HepG2 (cell line): ENCODE results near the gene GRIK4. TPM values are rescaled to one million over a fixed set of nuclear protein-coding genes. Genes with fewer than 3 reads are reported as not detected.
A peak's percentile ranks its signal among the peaks of the same experiment; 100 is the strongest.

Experiments used
- KDM5A ChIP-seq: fragments of 200-600 bp; sonication (generic); IDR thresholded peaks from 2 replicates; pipeline ENCODE4 v1.7.0; 2018; ENCODE audit warnings: antibody characterized with exemption, mild to moderate bottlenecking, low read length, borderline replicate concordance
- PHF21A ChIP-seq: sonication (generic); formaldehyde crosslinking; IDR thresholded peaks from 2 replicates; pipeline ENCODE4 v1.5.0; 2020; ENCODE audit warnings: mild to moderate bottlenecking, missing genetic modification reagents
- REL ChIP-seq: sonication (generic); formaldehyde crosslinking; conservative IDR thresholded peaks from 2 replicates; pipeline ENCODE4 v1.8.0; 2022; ENCODE audit warnings: mild to moderate bottlenecking, missing genetic modification reagents, moderate library complexity
- SATB2 ChIP-seq: sonication (generic); formaldehyde crosslinking; IDR thresholded peaks from 2 replicates; pipeline ENCODE4 v1.5.0; 2020; ENCODE audit warnings: missing genetic modification reagents
- SIX1 ChIP-seq: sonication (generic); formaldehyde crosslinking; IDR thresholded peaks from 2 replicates; pipeline ENCODE4 v1.4.0; 2020; ENCODE audit warnings: missing genetic modification reagents, borderline replicate concordance
- SRF ChIP-seq: IDR thresholded peaks from 2 replicates; pipeline ENCODE4 v1.6.1; 2011; ENCODE audit warnings: mild to moderate bottlenecking, low read depth, low read length, moderate library complexity
- ZEB1 ChIP-seq: IDR thresholded peaks from 2 replicates; pipeline ENCODE4 v1.6.1; 2012; ENCODE audit warnings: mild to moderate bottlenecking, low read depth, inconsistent platforms; ENCODE audit not compliant: insufficient replicate concordance
- polyA plus RNA-seq, 8 experiments: library from polyadenylated mRNA; depleted of rRNA in 3 of 8; stranded (reverse) in 7 of 8; unstranded in 1 of 8; fragments of >200 nt; fragmentation: Illumina TruSeq in 4 of 8; extraction: Trizol in 4 of 8; gene quantifications; 2 replicates each; pipeline versions ENCODE4 v1.2.1 to v1.2.3, GENCODE V29; 2011 to 2016; ENCODE audit warnings: low read depth in 4 of 8, missing spikeins in 1 of 8, mixed read lengths in 1 of 8; ENCODE audit not compliant: insufficient read depth in 1 of 8
- total RNA-seq, 5 experiments: library from RNA; depleted of rRNA; stranded (reverse); fragments of >200 nt; fragmentation: Illumina TruSeq; extraction: Trizol; gene quantifications; 2 replicates each; pipeline ENCODE4 v1.2.3, GENCODE V29; 2016; ENCODE audit warnings: low read depth in 1 of 5
- TF ChIP-seq, protein P1 (sequence below): sonication (generic); formaldehyde crosslinking; IDR thresholded peaks from 2 replicates; pipeline ENCODE4 v1.5.1; 2020; ENCODE audit warnings: mild to moderate bottlenecking, missing genetic modification reagents, borderline replicate concordance
- TF ChIP-seq, protein P2 (sequence below): sonication (generic); formaldehyde crosslinking; conservative IDR thresholded peaks from 2 replicates; pipeline ENCODE4 v1.4.0; 2020; ENCODE audit warnings: missing genetic modification reagents
- TF ChIP-seq, protein P3 (sequence below), 2 experiments: sonication (generic) in 1 of 2; formaldehyde crosslinking in 1 of 2; IDR thresholded peaks; 2 replicates each; pipeline versions ENCODE4 v1.5.1 to v1.6.1; 2011 to 2020; ENCODE audit warnings: borderline replicate concordance in 1 of 2, low read depth in 1 of 2, low read length in 1 of 2, mild to moderate bottlenecking in 1 of 2, missing genetic modification reagents in 1 of 2, moderate library complexity in 1 of 2
- TF ChIP-seq, protein P4 (sequence below): sonication (generic); formaldehyde crosslinking; IDR thresholded peaks from 2 replicates; pipeline ENCODE4 v1.5.0; 2020; ENCODE audit warnings: missing genetic modification reagents
- TF ChIP-seq, protein P5 (sequence below): sonication (generic); formaldehyde crosslinking; IDR thresholded peaks from 2 replicates; pipeline ENCODE4 v1.4.0; 2020; ENCODE audit warnings: missing genetic modification reagents, mild to moderate bottlenecking, borderline replicate concordance

The GRIK4 gene
- total and polyA plus RNA-seq, 2 of the 13 experiments (the other 11 are each of a cell fraction or from before 2014, with no cell fraction given) = 0.04 to 0.07 TPM

DNA sequence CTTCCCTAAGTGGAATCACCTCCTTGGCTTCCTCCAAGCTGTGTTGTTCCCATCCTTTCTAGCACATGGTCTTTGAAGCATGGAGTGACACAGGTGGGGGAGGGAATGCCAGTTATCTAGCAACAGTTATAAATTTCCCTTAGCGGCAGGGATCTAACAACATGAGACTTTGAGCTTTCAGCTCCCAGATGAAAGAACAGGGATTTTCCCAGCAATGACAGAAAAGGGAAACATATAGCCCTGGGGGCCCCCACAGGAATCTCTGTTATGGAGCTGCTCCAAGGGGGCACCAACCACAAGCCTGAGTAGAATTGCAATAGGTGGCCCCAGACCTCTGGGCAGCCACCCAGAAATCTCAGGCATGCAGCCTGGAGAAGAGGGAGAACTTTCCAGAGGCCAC is 163.0 kb downstream of the GRIK4 start (continued):
- TF ChIP-seq, protein P1, sequence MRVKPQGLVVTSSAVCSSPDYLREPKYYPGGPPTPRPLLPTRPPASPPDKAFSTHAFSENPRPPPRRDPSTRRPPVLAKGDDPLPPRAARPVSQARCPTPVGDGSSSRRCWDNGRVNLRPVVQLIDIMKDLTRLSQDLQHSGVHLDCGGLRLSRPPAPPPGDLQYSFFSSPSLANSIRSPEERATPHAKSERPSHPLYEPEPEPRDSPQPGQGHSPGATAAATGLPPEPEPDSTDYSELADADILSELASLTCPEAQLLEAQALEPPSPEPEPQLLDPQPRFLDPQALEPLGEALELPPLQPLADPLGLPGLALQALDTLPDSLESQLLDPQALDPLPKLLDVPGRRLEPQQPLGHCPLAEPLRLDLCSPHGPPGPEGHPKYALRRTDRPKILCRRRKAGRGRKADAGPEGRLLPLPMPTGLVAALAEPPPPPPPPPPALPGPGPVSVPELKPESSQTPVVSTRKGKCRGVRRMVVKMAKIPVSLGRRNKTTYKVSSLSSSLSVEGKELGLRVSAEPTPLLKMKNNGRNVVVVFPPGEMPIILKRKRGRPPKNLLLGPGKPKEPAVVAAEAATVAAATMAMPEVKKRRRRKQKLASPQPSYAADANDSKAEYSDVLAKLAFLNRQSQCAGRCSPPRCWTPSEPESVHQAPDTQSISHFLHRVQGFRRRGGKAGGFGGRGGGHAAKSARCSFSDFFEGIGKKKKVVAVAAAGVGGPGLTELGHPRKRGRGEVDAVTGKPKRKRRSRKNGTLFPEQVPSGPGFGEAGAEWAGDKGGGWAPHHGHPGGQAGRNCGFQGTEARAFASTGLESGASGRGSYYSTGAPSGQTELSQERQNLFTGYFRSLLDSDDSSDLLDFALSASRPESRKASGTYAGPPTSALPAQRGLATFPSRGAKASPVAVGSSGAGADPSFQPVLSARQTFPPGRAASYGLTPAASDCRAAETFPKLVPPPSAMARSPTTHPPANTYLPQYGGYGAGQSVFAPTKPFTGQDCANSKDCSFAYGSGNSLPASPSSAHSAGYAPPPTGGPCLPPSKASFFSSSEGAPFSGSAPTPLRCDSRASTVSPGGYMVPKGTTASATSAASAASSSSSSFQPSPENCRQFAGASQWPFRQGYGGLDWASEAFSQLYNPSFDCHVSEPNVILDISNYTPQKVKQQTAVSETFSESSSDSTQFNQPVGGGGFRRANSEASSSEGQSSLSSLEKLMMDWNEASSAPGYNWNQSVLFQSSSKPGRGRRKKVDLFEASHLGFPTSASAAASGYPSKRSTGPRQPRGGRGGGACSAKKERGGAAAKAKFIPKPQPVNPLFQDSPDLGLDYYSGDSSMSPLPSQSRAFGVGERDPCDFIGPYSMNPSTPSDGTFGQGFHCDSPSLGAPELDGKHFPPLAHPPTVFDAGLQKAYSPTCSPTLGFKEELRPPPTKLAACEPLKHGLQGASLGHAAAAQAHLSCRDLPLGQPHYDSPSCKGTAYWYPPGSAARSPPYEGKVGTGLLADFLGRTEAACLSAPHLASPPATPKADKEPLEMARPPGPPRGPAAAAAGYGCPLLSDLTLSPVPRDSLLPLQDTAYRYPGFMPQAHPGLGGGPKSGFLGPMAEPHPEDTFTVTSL = peak; percentile 54; the same call in 1 of the 2 replicates
- TF ChIP-seq REL (CRISPR knock-in tag) (no peak), SRF (peak; percentile 48; the same call in 1 of the 2 replicates), PHF21A (CRISPR knock-in tag) (peak; percentile 81), ZEB1 (peak; percentile 55), KDM5A (no peak), SATB2 (no peak), SIX1 (CRISPR knock-in tag) (no peak)
- TF ChIP-seq, protein P2, sequence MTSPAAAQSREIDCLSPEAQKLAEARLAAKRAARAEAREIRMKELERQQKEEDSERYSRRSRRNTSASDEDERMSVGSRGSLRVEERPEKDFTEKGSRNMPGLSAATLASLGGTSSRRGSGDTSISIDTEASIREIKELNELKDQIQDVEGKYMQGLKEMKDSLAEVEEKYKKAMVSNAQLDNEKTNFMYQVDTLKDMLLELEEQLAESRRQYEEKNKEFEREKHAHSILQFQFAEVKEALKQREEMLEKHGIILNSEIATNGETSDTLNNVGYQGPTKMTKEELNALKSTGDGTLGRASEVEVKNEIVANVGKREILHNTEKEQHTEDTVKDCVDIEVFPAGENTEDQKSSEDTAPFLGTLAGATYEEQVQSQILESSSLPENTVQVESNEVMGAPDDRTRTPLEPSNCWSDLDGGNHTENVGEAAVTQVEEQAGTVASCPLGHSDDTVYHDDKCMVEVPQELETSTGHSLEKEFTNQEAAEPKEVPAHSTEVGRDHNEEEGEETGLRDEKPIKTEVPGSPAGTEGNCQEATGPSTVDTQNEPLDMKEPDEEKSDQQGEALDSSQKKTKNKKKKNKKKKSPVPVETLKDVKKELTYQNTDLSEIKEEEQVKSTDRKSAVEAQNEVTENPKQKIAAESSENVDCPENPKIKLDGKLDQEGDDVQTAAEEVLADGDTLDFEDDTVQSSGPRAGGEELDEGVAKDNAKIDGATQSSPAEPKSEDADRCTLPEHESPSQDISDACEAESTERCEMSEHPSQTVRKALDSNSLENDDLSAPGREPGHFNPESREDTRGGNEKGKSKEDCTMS (CRISPR knock-in tag) = no peak
- TF ChIP-seq, protein P3, sequence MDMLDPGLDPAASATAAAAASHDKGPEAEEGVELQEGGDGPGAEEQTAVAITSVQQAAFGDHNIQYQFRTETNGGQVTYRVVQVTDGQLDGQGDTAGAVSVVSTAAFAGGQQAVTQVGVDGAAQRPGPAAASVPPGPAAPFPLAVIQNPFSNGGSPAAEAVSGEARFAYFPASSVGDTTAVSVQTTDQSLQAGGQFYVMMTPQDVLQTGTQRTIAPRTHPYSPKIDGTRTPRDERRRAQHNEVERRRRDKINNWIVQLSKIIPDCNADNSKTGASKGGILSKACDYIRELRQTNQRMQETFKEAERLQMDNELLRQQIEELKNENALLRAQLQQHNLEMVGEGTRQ (IDR thresholded peaks at IDR 0.05; ENCODE audit: low read depth, low read length) = no peak
- TF ChIP-seq, protein P3 (CRISPR knock-in tag; IDR thresholded peaks at IDR 0.05; ENCODE audit: borderline replicate concordance) = no peak
- TF ChIP-seq, protein P4, sequence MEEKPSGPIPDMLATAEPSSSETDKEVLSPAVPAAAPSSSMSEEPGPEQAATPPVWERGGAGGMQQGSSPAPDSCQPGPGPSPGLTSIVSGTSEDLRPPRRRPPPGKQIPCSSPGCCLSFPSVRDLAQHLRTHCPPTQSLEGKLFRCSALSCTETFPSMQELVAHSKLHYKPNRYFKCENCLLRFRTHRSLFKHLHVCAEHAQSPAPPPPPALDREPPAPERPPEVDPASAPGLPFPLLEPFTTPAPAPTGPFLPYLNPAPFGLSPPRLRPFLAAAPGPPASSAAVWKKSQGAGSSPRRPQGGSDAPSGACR (CRISPR knock-in tag) = no peak
- TF ChIP-seq, protein P5, sequence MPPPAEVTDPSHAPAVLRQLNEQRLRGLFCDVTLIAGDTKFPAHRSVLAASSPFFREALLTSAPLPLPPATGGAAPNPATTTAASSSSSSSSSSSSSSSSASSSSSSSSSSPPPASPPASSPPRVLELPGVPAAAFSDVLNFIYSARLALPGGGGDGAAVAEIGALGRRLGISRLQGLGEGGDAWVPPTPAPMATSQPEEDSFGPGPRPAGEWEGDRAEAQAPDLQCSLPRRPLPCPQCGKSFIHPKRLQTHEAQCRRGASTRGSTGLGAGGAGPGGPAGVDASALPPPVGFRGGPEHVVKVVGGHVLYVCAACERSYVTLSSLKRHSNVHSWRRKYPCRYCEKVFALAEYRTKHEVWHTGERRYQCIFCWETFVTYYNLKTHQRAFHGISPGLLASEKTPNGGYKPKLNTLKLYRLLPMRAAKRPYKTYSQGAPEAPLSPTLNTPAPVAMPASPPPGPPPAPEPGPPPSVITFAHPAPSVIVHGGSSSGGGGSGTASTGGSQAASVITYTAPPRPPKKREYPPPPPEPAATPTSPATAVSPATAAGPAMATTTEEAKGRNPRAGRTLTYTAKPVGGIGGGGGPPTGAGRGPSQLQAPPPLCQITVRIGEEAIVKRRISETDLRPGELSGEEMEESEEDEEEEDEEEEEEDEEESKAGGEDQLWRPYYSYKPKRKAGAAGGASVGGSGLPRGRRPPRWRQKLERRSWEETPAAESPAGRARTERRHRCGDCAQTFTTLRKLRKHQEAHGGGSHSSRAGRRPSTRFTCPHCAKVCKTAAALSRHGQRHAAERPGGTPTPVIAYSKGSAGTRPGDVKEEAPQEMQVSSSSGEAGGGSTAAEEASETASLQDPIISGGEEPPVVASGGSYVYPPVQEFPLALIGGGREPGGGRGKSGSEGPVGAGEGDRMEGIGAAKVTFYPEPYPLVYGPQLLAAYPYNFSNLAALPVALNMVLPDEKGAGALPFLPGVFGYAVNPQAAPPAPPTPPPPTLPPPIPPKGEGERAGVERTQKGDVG (CRISPR knock-in tag) = no peak
